H1 (cell line): ENCODE measurements around the gene BTAF1. TPM values are rescaled to one million over a fixed set of nuclear protein-coding genes. Genes with fewer than 3 reads are reported as not detected.

Experiments used
- CTCF ChIA-PET: fragments of 300-600 bp; sonication (Branson Sonifier 250); formaldehyde crosslinking; loops from one replicate; lab custom pipeline; 2021; ENCODE audit not compliant: partially characterized antibody; lab: Charles Lee
- POLR2A ChIA-PET: fragments of 300-600 bp; sonication (Branson Sonifier 250); formaldehyde crosslinking; loops from one replicate; lab custom pipeline; 2021; ENCODE audit warnings: inconsistent platforms; ENCODE audit not compliant: partially characterized antibody; lab: Charles Lee
- DNase-seq, 2 experiments: peaks; one replicate each; pipeline versions ENCODE4 v3.0.0 to v3.0.0-alpha.2; 2010 to 2022; ENCODE audit warnings: low spot score in 2 of 2, low read depth in 1 of 2, mixed read lengths in 1 of 2
- FAIRE-seq: peaks from 2 replicates; lab custom pipeline; 2011; peaks lifted over from hg19 to GRCh38; lab: Jason Lieb, UNC
- H2AFZ ChIP-seq: 2 replicates; pipeline ENCODE4 v1.8.1; 2012; ENCODE audit warnings: low read length, inconsistent platforms
- H2AK5ac ChIP-seq: 2 replicates; pipeline ENCODE4 v1.6.1; 2013; ENCODE audit warnings: low read depth, low read length
- H2BK120ac ChIP-seq: replicated peaks from 2 replicates; pipeline ENCODE3; 2013; ENCODE audit warnings: low read depth, low read length, inconsistent platforms
- H2BK12ac ChIP-seq: 2 replicates; pipeline ENCODE4 v1.6.1; 2013; ENCODE audit warnings: low read depth, low read length
- H2BK15ac ChIP-seq: 2 replicates; pipeline ENCODE4 v1.6.1; 2013; ENCODE audit warnings: low read length
- H2BK20ac ChIP-seq: 2 replicates; pipeline ENCODE4 v1.6.1; 2013; ENCODE audit warnings: low read length
- H2BK5ac ChIP-seq: 2 replicates; pipeline ENCODE4 v1.6.1; 2013; ENCODE audit warnings: low read depth, low read length
- H3K14ac ChIP-seq: 2 replicates; pipeline ENCODE4 v1.6.1; 2013; ENCODE audit warnings: inconsistent platforms; ENCODE audit not compliant: insufficient read length
- H3K18ac ChIP-seq: 2 replicates; pipeline ENCODE4 v1.6.1; 2013; ENCODE audit warnings: low read length; ENCODE audit errors: extremely low read depth
- H3K23ac ChIP-seq: 2 replicates; pipeline ENCODE4 v1.6.1; 2013; ENCODE audit warnings: inconsistent platforms; ENCODE audit not compliant: insufficient read length
- H3K23me2 ChIP-seq: 2 replicates; pipeline ENCODE4 v1.6.1; 2013; ENCODE audit warnings: low read depth, low read length
- H3K27ac ChIP-seq: 2 replicates; pipeline ENCODE4 v1.6.1; 2011; ENCODE audit warnings: low read depth, low read length, inconsistent platforms
- H3K27me3 ChIP-seq, 4 experiments: replicated peaks in 1 of 4; 1 replicate in 1 of 4; 2 replicates in 3 of 4; pipeline versions ENCODE4 v1.6.1 to v1.8.1; 2011 to 2013; ENCODE audit warnings: low read length in 3 of 4, mild to moderate bottlenecking in 3 of 4, inconsistent platforms in 2 of 4, mixed read lengths in 2 of 4, moderate library complexity in 1 of 4; ENCODE audit not compliant: control insufficient read depth in 3 of 4, insufficient read depth in 3 of 4; ENCODE audit errors: extremely low read depth in 1 of 4
- H3K36me3 ChIP-seq, 4 experiments: 2 replicates each; pipeline versions ENCODE4 v1.6.1 to v1.8.1; 2011 to 2013; ENCODE audit warnings: mild to moderate bottlenecking in 4 of 4, low read length in 3 of 4, moderate library complexity in 2 of 4, control low read depth in 1 of 4, inconsistent platforms in 1 of 4; ENCODE audit not compliant: insufficient read depth in 4 of 4, control insufficient read depth in 2 of 4
- H3K4ac ChIP-seq: replicated peaks from 2 replicates; pipeline ENCODE3; 2013; ENCODE audit warnings: low read length, low read depth, mixed read lengths, inconsistent platforms; ENCODE audit not compliant: insufficient read length
- H3K4me1 ChIP-seq, 4 experiments: replicated peaks in 1 of 4; 1 replicate in 1 of 4; 2 replicates in 3 of 4; pipeline versions ENCODE4 v1.6.1 to v1.8.1; 2011 to 2013; ENCODE audit warnings: low read length in 3 of 4, inconsistent platforms in 2 of 4, mixed read lengths in 1 of 4; ENCODE audit not compliant: insufficient read depth in 4 of 4, control insufficient read depth in 3 of 4
- H3K4me2 ChIP-seq, 2 experiments: 2 replicates each; pipeline versions ENCODE4 v1.6.1 to v1.8.1; 2011 to 2013; ENCODE audit warnings: low read depth in 2 of 2, low read length in 2 of 2, control low read depth in 1 of 2, inconsistent platforms in 1 of 2, mild to moderate bottlenecking in 1 of 2; ENCODE audit not compliant: insufficient read depth in 1 of 2
- H3K4me3 ChIP-seq, 4 experiments: fragments of 200-600, 300-600 bp in 1 of 4; sonication (generic), shearing (Covaris generic), sonication (Bioruptor Twin) in 1 of 4; 2 replicates each; pipeline versions ENCODE4 v1.5.1 to v1.8.1; 2011 to 2016; ENCODE audit warnings: low read length in 4 of 4, low read depth in 3 of 4, control low read depth in 2 of 4, inconsistent platforms in 2 of 4, mild to moderate bottlenecking in 2 of 4, mixed read lengths in 1 of 4, moderate library complexity in 1 of 4; ENCODE audit not compliant: insufficient read depth in 2 of 4; ENCODE audit errors: extremely low read depth in 1 of 4
- H3K56ac ChIP-seq: replicated peaks from 2 replicates; pipeline ENCODE3; 2013; ENCODE audit warnings: low read depth, mild to moderate bottlenecking, mixed read lengths, low read length, inconsistent platforms; ENCODE audit not compliant: insufficient read length
- H3K79me1 ChIP-seq: 2 replicates; pipeline ENCODE4 v1.6.1; 2013; ENCODE audit warnings: low read depth, low read length, control low read depth
- H3K79me2 ChIP-seq, 2 experiments: 2 replicates each; pipeline versions ENCODE4 v1.6.1 to v1.8.1; 2012 to 2013; ENCODE audit warnings: low read length in 2 of 2, mild to moderate bottlenecking in 2 of 2, inconsistent platforms in 1 of 2; ENCODE audit not compliant: insufficient read depth in 2 of 2, control insufficient read depth in 1 of 2
- H3K9ac ChIP-seq, 4 experiments: replicated peaks in 1 of 4; 1 replicate in 1 of 4; 2 replicates in 3 of 4; pipeline versions ENCODE4 v1.6.1 to v1.8.1; 2011 to 2013; ENCODE audit warnings: low read depth in 3 of 4, low read length in 3 of 4, control low read depth in 2 of 4, mild to moderate bottlenecking in 2 of 4, moderate library complexity in 2 of 4, inconsistent platforms in 1 of 4; ENCODE audit errors: extremely low read depth in 1 of 4
- H3K9me3 ChIP-seq, 2 experiments: 2 replicates each; pipeline versions ENCODE4 v1.6.1 to v1.8.1; 2012 to 2013; ENCODE audit warnings: mild to moderate bottlenecking in 2 of 2, moderate library complexity in 2 of 2, control low read depth in 1 of 2, inconsistent platforms in 1 of 2, low read depth in 1 of 2, low read length in 1 of 2, mixed read lengths in 1 of 2; ENCODE audit not compliant: insufficient read depth in 2 of 2
- H4K20me1 ChIP-seq, 2 experiments: replicated peaks in 1 of 2; 2 replicates each; pipeline versions ENCODE3 to v1.8.1; 2011 to 2013; ENCODE audit warnings: inconsistent platforms in 2 of 2, low read length in 2 of 2, mild to moderate bottlenecking in 1 of 2; ENCODE audit not compliant: insufficient read depth in 2 of 2, control insufficient read depth in 1 of 2
- H4K5ac ChIP-seq: 2 replicates; pipeline ENCODE4 v1.6.1; 2013; ENCODE audit warnings: low read length, low read depth, mixed read lengths, inconsistent platforms; ENCODE audit not compliant: insufficient read length
- H4K8ac ChIP-seq: 2 replicates; pipeline ENCODE4 v1.8.0; 2013; ENCODE audit warnings: mild to moderate bottlenecking, moderate library complexity, low read length, inconsistent platforms; ENCODE audit not compliant: insufficient read depth; ENCODE audit errors: extremely low read depth
- H4K91ac ChIP-seq: replicated peaks from 2 replicates; pipeline ENCODE3; 2013; ENCODE audit warnings: low read length, mixed read lengths, inconsistent platforms; ENCODE audit not compliant: insufficient read length
- CHD2 ChIP-seq: IDR thresholded peaks from 2 replicates; pipeline ENCODE4 v1.6.1; 2012; ENCODE audit warnings: low read length, improper control_type of control experiment
- MAFK ChIP-seq: IDR thresholded peaks from 2 replicates; pipeline ENCODE4 v1.6.1; 2012; ENCODE audit warnings: low read depth, mild to moderate bottlenecking, improper control_type of control experiment, low read length
- WGBS, 2 experiments: shearing (Covaris generic) in 1 of 2; methylation state at CpG; one replicate each; pipeline versions ENCODE4 v1.1.6 to v1.1.7; 2013 to 2015; ENCODE audit warnings: low lambda C conversion rate in 2 of 2, mixed read lengths in 2 of 2, inconsistent platforms in 1 of 2, low coverage in 1 of 2, missing lambda C conversion rate in 1 of 2; ENCODE audit not compliant: insufficient replicate concordance in 2 of 2, insufficient coverage in 1 of 2, insufficient read length in 1 of 2; ENCODE audit errors: extremely low coverage in 1 of 2, missing lambda C conversion rate in 1 of 2; 5-methylcytosine and 5-hydroxymethylcytosine counted together
- polyA plus RNA-seq, 7 experiments: library from polyadenylated mRNA; depleted of rRNA in 3 of 7; stranded (reverse) in 5 of 7; unstranded in 2 of 7; fragments of >200 nt in 5 of 7; fragments of 200-250 nt in 2 of 7; gene quantifications; 1 replicate in 5 of 7; 2 replicates in 1 of 7; 4 replicates in 1 of 7; pipeline versions ENCODE4 v1.2.1 to v1.2.3, GENCODE V29; 2011 to 2013; ENCODE audit warnings: missing spikeins in 2 of 7, mixed read lengths in 2 of 7
- total RNA-seq: library from RNA; stranded (reverse); fragmentation: NEBNext Ultra II Directional; extraction: Animal tissue kit (Norgen Biotek cat#: 25700); gene quantifications from 2 replicates; pipeline ENCODE4 v1.2.1, GENCODE V29; 2021

The BTAF1 gene
- total and polyA plus RNA-seq, 2 of the 8 experiments (the other 6 are each of a cell fraction or from before 2014, with no cell fraction given) = 24.5 to 39.1 TPM

DNA sequence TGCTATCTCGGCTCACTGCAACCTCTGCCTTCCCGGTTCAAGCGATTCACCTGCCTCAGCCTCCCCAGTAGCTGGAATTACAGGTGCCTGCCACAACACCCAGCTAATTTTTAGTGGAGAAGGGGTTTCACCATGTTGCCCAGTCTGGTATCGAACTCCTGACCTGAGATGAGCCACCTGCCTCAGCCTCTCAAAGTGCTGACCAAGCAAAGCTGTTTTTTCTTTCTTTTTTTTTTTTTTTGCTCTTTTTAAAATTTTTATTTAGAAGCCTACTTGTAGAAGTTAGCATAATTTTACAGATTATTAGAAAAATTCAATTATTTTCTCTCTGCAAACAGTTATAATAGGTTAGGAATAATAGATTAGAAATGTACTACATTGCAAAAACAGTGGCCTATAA, 13.1 kb upstream of the BTAF1 start:
- H4K8ac ChIP-seq = no peak overlapping the region
- no peak overlapping the region for H3K18ac ChIP-seq
- no peaks in the 10 kb centered on the region for H3K9me3 ChIP-seq
- WGBS, 2 experiments = 95% methylated on average over 4 of the region's 4 CpGs; no CpG with 5 or more reads in 1 of the 2 experiments
- FAIRE-seq = no peak
- H2BK120ac ChIP-seq = no peak overlapping the region
- 0 out of 2 replicates have a peak overlapping the region, but pooled peaks have one; percentile 76 for H2BK12ac ChIP-seq
- POLR2A ChIA-PET = interaction anchor here (1.0 kb wide), 1 partner anchor 24 kb away, joined by 5 read pairs; no protein-coding TSS in a partner anchor
- H3K56ac ChIP-seq = no peak overlapping the region
- H3K9ac ChIP-seq = no peak overlapping the region
- H3K14ac ChIP-seq = no peak overlapping the region
- H2BK5ac ChIP-seq = no peak overlapping the region
- H3K27me3 ChIP-seq = no peaks in the 10 kb centered on the region
- H3K23me2 ChIP-seq = peaks cover 15% of the 10 kb centered on the region
- no peak overlapping the region for H2AFZ ChIP-seq
- TF ChIP-seq CHD2 = no peak
- peak; percentile 74 for TF ChIP-seq MAFK
- H2AK5ac ChIP-seq = no peak overlapping the region
- no peak overlapping the region for H4K5ac ChIP-seq
- H2BK15ac ChIP-seq = no peak overlapping the region
- H3K23ac ChIP-seq = no peak overlapping the region
- H2BK20ac ChIP-seq = no peak overlapping the region
- H4K91ac ChIP-seq = no peak overlapping the region
- H3K27ac ChIP-seq = no peak overlapping the region
- H4K20me1 ChIP-seq = no peaks in the 10 kb centered on the region
- H3K4me2 ChIP-seq = no peak overlapping the region
- H3K4me3 ChIP-seq = no peak overlapping the region
- H3K79me1 ChIP-seq = peaks cover 5% of the 10 kb centered on the region; the same call in 1 of the 2 replicates
- H3K36me3 ChIP-seq = peaks cover 2 to 20% (median 10%) of the 10 kb centered on the region in 4 experiments; a peak in 5 of 8 replicates
- H3K4ac ChIP-seq = no peak overlapping the region
- H3K79me2 ChIP-seq = peaks cover 10 to 36% of the 10 kb centered on the region in 2 experiments
- CTCF ChIA-PET = interaction anchor here (0.6 kb wide), 1 partner anchor 88 kb away, joined by 4 read pairs; no protein-coding TSS in a partner anchor
- no peak for DNase-seq
- H3K4me1 ChIP-seq = peaks cover 1 to 7% (median 4%) of the 10 kb centered on the region in 4 experiments; a peak in 3 of 7 replicates
